RCC 7860 (cell line): Measurements from ENCODE around the gene UAP1L1.
A peak's percentile ranks its signal among the peaks of the same experiment; 100 is the strongest.

Source experiments
- DNase-seq: peaks from one replicate; pipeline ENCODE4 v3.0.0-alpha.2; 2015; ENCODE audit warnings: low spot score
- FAIRE-seq: peaks from 2 replicates; lab custom pipeline; 2012; peaks lifted over from hg19 to GRCh38; lab: Jason Lieb, UNC

Gene UAP1L1

GRCh38 chr9:137071282-137071681, 6.0 kb upstream of the UAP1L1 start:
- FAIRE-seq (no peak), DNase-seq (no peak)

GRCh38 chr9:137073992-137074399, 3.3 kb upstream of the UAP1L1 start:
- DNase-seq (no peak), FAIRE-seq (no peak)

- DNase-seq, result no peak
- no peak for FAIRE-seq
Measured at GRCh38 chr9:137074657-137075274, 2.6 kb upstream of the UAP1L1 start.

GRCh38 chr9:137075275-137075775, 2.0 kb upstream of the UAP1L1 start:
- DNase-seq (no peak), FAIRE-seq (no peak)

GRCh38 chr9:137076636-137077009, 694 bp upstream of the UAP1L1 start:
- DNase-seq (no peak), FAIRE-seq (no peak)

GRCh38 chr9:137077758-137078693, 709 bp downstream of the UAP1L1 start:
- DNase-seq, result no peak
- FAIRE-seq, result no peak

GRCh38 chr9:137078701-137079400, 1.5 kb downstream of the UAP1L1 start:
- DNase-seq (no peak), FAIRE-seq (no peak)

- FAIRE-seq (no peak), DNase-seq (no peak)
Measured at GRCh38 chr9:137079401-137079787, 2.1 kb downstream of the UAP1L1 start.

GRCh38 chr9:137080260-137081122, 3.2 kb downstream of the UAP1L1 start:
- FAIRE-seq (no peak), DNase-seq (no peak)

- no peak for DNase-seq
- no peak for FAIRE-seq
Measured at GRCh38 chr9:137082222-137082924, 5.1 kb downstream of the UAP1L1 start.

GRCh38 chr9:137082925-137083290, 5.6 kb downstream of the UAP1L1 start:
- FAIRE-seq, result no peak

GRCh38 chr9:137083394-137084004, 6.2 kb downstream of the UAP1L1 start:
- peak; percentile 98 for FAIRE-seq
- DNase-seq, result peak; percentile 100

More at GRCh38 chr9:137082925-137083290, 5.6 kb downstream of the UAP1L1 start:
- peak; percentile 7 for DNase-seq

GRCh38 chr9:137084526-137084925, 7.2 kb downstream of the UAP1L1 start:
- FAIRE-seq (no peak), DNase-seq (no peak)

- no peak for FAIRE-seq
- peak; percentile 47 for DNase-seq
Measured at GRCh38 chr9:137085920-137086530, 8.7 kb downstream of the UAP1L1 start.

- DNase-seq (peak; percentile 100), FAIRE-seq (peak; percentile 84)
Measured at GRCh38 chr9:137086531-137087408, 9.5 kb downstream of the UAP1L1 start, which contains the start of gene MAN1B1. Gene MAN1B1, plus strand, starts transcription at chr9:137086985. Its CDS starts 15 bp downstream, at chr9:137087000.

GRCh38 chr9:137087409-137087925, 10.2 kb downstream of the UAP1L1 start:
- FAIRE-seq (no peak), DNase-seq (no peak)

GRCh38 chr9:137088121-137088520, 10.8 kb downstream of the UAP1L1 start:
- DNase-seq (no peak), FAIRE-seq (no peak)
